ENCODE results near the gene COL5A3. TPM values are rescaled to one million over a fixed set of nuclear protein-coding genes. Genes with fewer than 3 reads are reported as not detected.

COL5A3 gene
- total RNA-seq, 1 experiment from 2014 or later: not detected

- Mint-ChIP-seq H3K27me3 (ENCODE audit: insufficient read depth, unreplicated experiment) (peaks cover 3% of the 10 kb centered on the region), H3K36me3 (ENCODE audit: insufficient read depth, unreplicated experiment) (no peaks in the 10 kb centered on the region), H3K4me3 (ENCODE audit: unreplicated experiment) (no peak overlapping the region), H3K9me3 (ENCODE audit: unreplicated experiment) (no peaks in the 10 kb centered on the region), H3K4me1 (ENCODE audit: low read depth, unreplicated experiment) (no peaks in the 10 kb centered on the region), H3K27ac (ENCODE audit: unreplicated experiment) (no peak overlapping the region)
- no TSS peak for BruUV-seq (replicated peaks)
- no peak overlapping the region for H3K4me3 ChIP-seq (ENCODE audit: low read depth, low read length)
- intact Hi-C loops (cut with micrococcal nuclease; ENCODE audit: unreplicated experiment): no loop called here
- no peak for DNase-seq
- ChIA-PET CTCF (interaction anchor here (1.1 kb wide), 1 partner anchor 11 kb away, joined by 4 read pairs; no protein-coding TSS in a partner anchor), POLR2A (no interaction called here)
- TF ChIP-seq CTCF (IDR thresholded peaks at IDR 0.05; ENCODE audit: insufficient read depth in 1 of 2, low read depth in 1 of 2, low read length in 1 of 2, severe bottlenecking in 1 of 2, unreplicated experiment in 1 of 2): no peak
- H3K36me3 ChIP-seq (ENCODE audit: control insufficient read depth, insufficient read depth, low read length): no peaks in the 10 kb centered on the region
- no peaks in the 10 kb centered on the region for H3K9me3 ChIP-seq
- H3K4me1 ChIP-seq: no peaks in the 10 kb centered on the region
- no peaks in the 10 kb centered on the region for H3K27me3 ChIP-seq (replicated peaks; ENCODE audit: control insufficient read depth, insufficient read depth, low read length)
These were observed 20.8 kb downstream of the COL5A3 start for GRCh38 chr19:9989504-9989903.

DNA sequence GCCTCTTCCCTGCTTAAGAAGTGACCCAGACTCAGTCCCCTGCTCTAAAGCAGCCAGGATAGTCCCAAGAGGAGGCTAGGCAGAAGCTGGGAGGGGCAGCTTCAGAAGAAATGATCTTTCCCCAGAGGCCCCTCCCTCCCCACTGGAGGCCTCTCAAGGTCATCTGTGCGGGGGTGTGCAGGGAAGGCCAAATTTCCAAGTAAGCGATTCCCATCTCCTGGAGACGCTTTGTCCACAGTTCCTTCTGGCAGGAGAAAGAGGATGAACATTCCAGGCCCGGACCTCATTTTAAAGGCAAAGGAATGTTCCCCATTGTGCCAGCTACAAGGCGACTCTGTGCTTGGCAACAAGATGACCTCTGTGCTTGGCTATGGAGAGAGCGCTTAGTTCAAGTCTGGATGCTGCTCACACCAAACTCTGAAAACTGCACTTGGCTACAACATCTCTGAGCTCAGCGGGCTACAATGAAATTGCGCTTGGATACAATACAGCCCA, 23.5 kb downstream of the COL5A3 start:
- Mint-ChIP-seq H3K36me3 (ENCODE audit: insufficient read depth, unreplicated experiment) (no peaks in the 10 kb centered on the region), H3K27ac (ENCODE audit: unreplicated experiment) (no peak overlapping the region), H3K4me3 (ENCODE audit: unreplicated experiment) (no peak overlapping the region), H3K9me3 (ENCODE audit: unreplicated experiment) (no peaks in the 10 kb centered on the region), H3K4me1 (ENCODE audit: low read depth, unreplicated experiment) (no peaks in the 10 kb centered on the region), H3K27me3 (ENCODE audit: insufficient read depth, unreplicated experiment) (peaks cover 17% of the 10 kb centered on the region)
- DNase-seq: no peak
- Histone ChIP-seq H3K36me3 (ENCODE audit: control insufficient read depth, insufficient read depth, low read length) (no peaks in the 10 kb centered on the region), H3K4me1 (no peaks in the 10 kb centered on the region), H3K9me3 (no peaks in the 10 kb centered on the region), H3K4me3 (ENCODE audit: low read depth, low read length) (no peak overlapping the region), H3K27me3 (replicated peaks; ENCODE audit: control insufficient read depth, insufficient read depth, low read length) (no peaks in the 10 kb centered on the region)
- intact Hi-C loops (cut with micrococcal nuclease; ENCODE audit: unreplicated experiment): no loop called here
- CTCF ChIA-PET: interaction anchor here (1.1 kb wide), 1 partner anchor 13 kb away, joined by 4 read pairs; no protein-coding TSS in a partner anchor
- POLR2A ChIA-PET: no interaction called here
- BruUV-seq (replicated peaks): no TSS peak
- TF ChIP-seq CTCF (IDR thresholded peaks at IDR 0.05; ENCODE audit: insufficient read depth in 1 of 2, low read depth in 1 of 2, low read length in 1 of 2, severe bottlenecking in 1 of 2, unreplicated experiment in 1 of 2): no peak

DNA sequence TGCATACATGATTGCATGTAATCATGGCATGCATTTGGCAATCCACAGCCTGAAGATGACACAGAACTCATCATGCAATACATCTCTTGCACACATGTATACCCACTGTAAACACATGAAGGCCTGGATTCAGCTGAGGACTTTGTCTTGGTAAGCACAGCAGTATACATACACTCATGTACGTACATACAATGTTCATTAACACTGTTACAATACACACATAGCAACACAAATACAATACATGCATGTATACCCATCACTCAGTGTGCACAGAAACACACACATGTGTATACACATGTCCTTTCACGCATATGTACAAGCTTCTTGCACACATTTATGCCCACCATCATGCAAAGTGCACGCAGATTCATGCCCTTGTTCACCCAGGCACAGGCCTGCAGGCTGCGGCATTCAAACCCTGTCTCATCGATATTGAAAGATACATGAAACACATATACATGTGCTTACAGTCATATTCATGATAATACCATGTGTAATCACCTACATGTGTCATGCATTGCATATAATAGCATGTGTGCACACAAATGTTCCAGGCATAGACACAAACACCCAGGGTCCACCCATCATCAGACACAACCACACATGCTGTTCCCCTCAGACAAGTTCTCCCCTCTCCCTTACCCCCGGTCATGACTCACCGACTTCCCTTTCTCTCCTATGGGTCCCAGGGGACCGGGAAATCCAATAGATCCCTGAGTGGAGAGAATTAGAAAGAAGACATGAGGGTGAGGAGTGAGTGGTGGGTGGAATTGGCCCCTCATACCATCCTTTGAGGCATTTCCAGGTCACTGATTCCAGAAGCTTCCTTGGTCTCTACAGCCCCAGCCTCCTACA, 28.7 kb downstream of the COL5A3 start:
- ChIA-PET CTCF (no interaction called here), POLR2A (no interaction called here)
- Mint-ChIP-seq H3K4me1 (ENCODE audit: low read depth, unreplicated experiment) (no peaks in the 10 kb centered on the region), H3K27ac (ENCODE audit: unreplicated experiment) (no peak overlapping the region), H3K9me3 (ENCODE audit: unreplicated experiment) (no peaks in the 10 kb centered on the region), H3K36me3 (ENCODE audit: insufficient read depth, unreplicated experiment) (no peaks in the 10 kb centered on the region), H3K4me3 (ENCODE audit: unreplicated experiment) (no peak overlapping the region), H3K27me3 (ENCODE audit: insufficient read depth, unreplicated experiment) (peaks cover 18% of the 10 kb centered on the region)
- no peak for TF ChIP-seq CTCF (IDR thresholded peaks at IDR 0.05; ENCODE audit: insufficient read depth in 1 of 2, low read depth in 1 of 2, low read length in 1 of 2, severe bottlenecking in 1 of 2, unreplicated experiment in 1 of 2)
- Histone ChIP-seq H3K4me3 (ENCODE audit: low read depth, low read length) (no peak overlapping the region), H3K27me3 (replicated peaks; ENCODE audit: control insufficient read depth, insufficient read depth, low read length) (no peaks in the 10 kb centered on the region), H3K9me3 (no peaks in the 10 kb centered on the region), H3K36me3 (ENCODE audit: control insufficient read depth, insufficient read depth, low read length) (no peaks in the 10 kb centered on the region), H3K4me1 (no peaks in the 10 kb centered on the region)
- BruUV-seq (replicated peaks): no TSS peak
- no peak for DNase-seq
- intact Hi-C loops (cut with micrococcal nuclease; ENCODE audit: unreplicated experiment): no loop called here

Data from Caco-2 (cell line).